Panc1 (cell line): ENCODE results near the gene LIPI. TPM values are rescaled to one million over a fixed set of nuclear protein-coding genes. Genes with fewer than 3 reads are reported as not detected.
A peak's percentile ranks its signal among the peaks of the same experiment; 100 is the strongest.

Experiments used
- ATAC-seq: fragments of 200-7000 bp; cut with Tn5 transposase; 2 replicates; pipeline ENCODE4 v1.9.1; 2020; ENCODE audit warnings: mild to moderate bottlenecking, moderate library complexity
- BruUV-seq: library from RNA; stranded (reverse); fragments of 400-500 nt; replicated peaks from 2 replicates; lab custom pipeline; 2021; lab: Mats Ljungman, UMichigan
- CTCF ChIA-PET: fragments of 300-600 bp; sonication (Branson Sonifier 250); formaldehyde crosslinking; loops from one replicate; lab custom pipeline; 2022; ENCODE audit warnings: antibody characterized with exemption; lab: Charles Lee
- POLR2A ChIA-PET: fragments of 300-600 bp; sonication (Branson Sonifier 250); formaldehyde crosslinking; loops from one replicate; lab custom pipeline; 2022; ENCODE audit warnings: antibody characterized with exemption; lab: Charles Lee
- DNase-seq: peaks from one replicate; pipeline ENCODE4 v3.0.0-alpha.2; 2010; ENCODE audit warnings: low read depth, low spot score
- H3K27ac ChIP-seq: 2 replicates; pipeline ENCODE4 v1.5.1; 2011; ENCODE audit warnings: mild to moderate bottlenecking, low read length, inconsistent platforms
- H3K27me3 ChIP-seq: fragments of 200-500 bp; sonication (Bioruptor generic); 2 replicates; pipeline ENCODE4 v1.6.0; 2014; ENCODE audit warnings: low read length, inconsistent platforms; ENCODE audit not compliant: control insufficient read depth, insufficient read depth
- H3K36me3 ChIP-seq: fragments of 200-500 bp; sonication (Bioruptor generic); 2 replicates; pipeline ENCODE4 v1.5.1; 2014; ENCODE audit warnings: inconsistent platforms, mild to moderate bottlenecking, low read length, moderate library complexity; ENCODE audit not compliant: control insufficient read depth, insufficient read depth
- H3K4me1 ChIP-seq: 2 replicates; pipeline ENCODE4 v1.5.1; 2011; ENCODE audit warnings: inconsistent platforms, mild to moderate bottlenecking, low read length, moderate library complexity; ENCODE audit not compliant: control insufficient read depth, insufficient read depth
- H3K4me3 ChIP-seq, 2 experiments: 2 replicates each; pipeline ENCODE4 v1.5.1; 2011 to 2012; ENCODE audit warnings: low read depth in 2 of 2, low read length in 2 of 2, mild to moderate bottlenecking in 2 of 2, inconsistent platforms in 1 of 2, moderate library complexity in 1 of 2
- H3K9me3 ChIP-seq: fragments of 200-500 bp; sonication (Bioruptor generic); 2 replicates; pipeline ENCODE4 v1.5.1; 2014; ENCODE audit warnings: low read depth, mild to moderate bottlenecking, inconsistent platforms, low read length, moderate library complexity; ENCODE audit not compliant: control insufficient read depth, insufficient read depth
- POLR2AphosphoS5 ChIP-seq: IDR thresholded peaks from 2 replicates; pipeline ENCODE4 v1.6.1; 2012; ENCODE audit warnings: mild to moderate bottlenecking, low read depth, low read length, moderate library complexity
- SIN3A ChIP-seq: IDR thresholded peaks from 2 replicates; pipeline ENCODE4 v1.6.1; 2012; ENCODE audit warnings: low read depth, mild to moderate bottlenecking, low read length, moderate library complexity, borderline replicate concordance; ENCODE audit not compliant: insufficient read depth
- TCF7L2 ChIP-seq: IDR thresholded peaks from 2 replicates; pipeline ENCODE4 v1.6.1; 2011; ENCODE audit warnings: mild to moderate bottlenecking, low read depth, low read length, inconsistent platforms
- in situ Hi-C: cut with HindIII; loops from 2 replicates; pipeline ENCODE4 v1.10.0; 2016; ENCODE audit warnings: low sequenced_read_pairs, low pct_unique_long_range_greater_than_20kb
- intact Hi-C: fragments of 100-400 bp; cut with micrococcal nuclease; formaldehyde crosslinking; loops from one replicate; pipeline ENCODE4 v1.10.0; 2022; ENCODE audit not compliant: unreplicated experiment
- total RNA-seq: library from RNA; stranded (reverse); gene quantifications from one replicate; pipeline ENCODE4 v1.2.1, GENCODE V29; 2021; ENCODE audit not compliant: unreplicated experiment
- TF ChIP-seq, protein P1 (sequence below), 2 experiments: IDR thresholded peaks; 2 replicates each; pipeline ENCODE4 v1.6.1; 2011 to 2012; ENCODE audit warnings: low read depth in 2 of 2, control low read depth in 1 of 2, low read length in 1 of 2, mild to moderate bottlenecking in 1 of 2, moderate library complexity in 1 of 2; ENCODE audit not compliant: insufficient read depth in 1 of 2
- TF ChIP-seq, protein P2 (sequence below): fragments of 450-650 bp; IDR thresholded peaks from 2 replicates; pipeline ENCODE4 v1.5.1; 2017; ENCODE audit warnings: mild to moderate bottlenecking

LIPI gene
- total RNA-seq, 1 experiment from 2014 or later: not detected

DNA sequence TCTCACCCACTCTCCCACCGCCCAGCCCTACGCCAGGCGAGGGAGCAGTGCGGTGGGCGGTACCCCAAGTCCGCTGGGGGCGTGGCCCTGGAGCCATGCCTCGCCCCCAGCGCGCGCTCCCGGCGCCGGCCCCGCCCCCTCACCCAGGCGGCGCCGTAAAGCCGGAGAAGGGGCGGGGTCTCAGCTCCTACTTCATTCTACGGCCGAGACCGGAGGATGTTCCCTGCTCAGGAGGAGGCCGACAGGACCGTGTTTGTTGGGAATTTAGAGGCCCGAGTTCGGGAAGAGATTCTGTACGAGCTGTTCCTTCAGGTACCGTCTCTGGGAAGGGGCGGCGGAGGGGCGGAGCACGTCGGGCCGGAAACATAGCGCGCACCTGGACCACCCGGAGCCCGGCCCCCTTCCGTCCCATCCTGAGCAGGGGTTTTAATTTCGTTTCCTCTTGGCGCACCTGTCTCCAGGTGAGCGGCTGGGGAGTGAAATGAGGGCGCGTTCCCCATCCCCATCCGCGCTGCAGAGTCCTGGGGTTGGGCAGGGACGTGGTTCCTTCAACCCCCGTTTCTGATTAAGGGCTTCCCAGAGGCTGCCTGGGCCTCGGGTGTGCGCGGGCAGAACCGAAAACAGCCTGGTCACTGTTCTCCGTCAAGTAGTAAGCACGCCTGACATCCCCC, 5.4 kb upstream of the LIPI start, which contains the start of gene RBM11:
Gene RBM11 (plus strand): TSS at position 187 of the 671 bp plus-strand sequence. CDS start 30 bp downstream, at position 217.
- Histone ChIP-seq H3K27ac (no peak within 1 kb of the TSS), H3K27me3 (peaks cover 7% of the 10 kb centered on the region), H3K36me3 (no peaks in the 10 kb centered on the region), H3K4me3 (peak within 1 kb of the TSS; percentile 55 to 59), H3K9me3 (no peaks in the 10 kb centered on the region), H3K4me1 (no peaks in the 10 kb centered on the region)
- DNase-seq (no peak), ATAC-seq (peak; percentile 98)
- no TSS peak for BruUV-seq
- POLR2A ChIA-PET: interaction anchor here (0.5 kb wide), 2 partner anchors 9 to 186 kb away, joined by 3 to 5 read pairs; no protein-coding TSS in a partner anchor
- TF ChIP-seq SIN3A: no peak
- TF ChIP-seq, protein P1, sequence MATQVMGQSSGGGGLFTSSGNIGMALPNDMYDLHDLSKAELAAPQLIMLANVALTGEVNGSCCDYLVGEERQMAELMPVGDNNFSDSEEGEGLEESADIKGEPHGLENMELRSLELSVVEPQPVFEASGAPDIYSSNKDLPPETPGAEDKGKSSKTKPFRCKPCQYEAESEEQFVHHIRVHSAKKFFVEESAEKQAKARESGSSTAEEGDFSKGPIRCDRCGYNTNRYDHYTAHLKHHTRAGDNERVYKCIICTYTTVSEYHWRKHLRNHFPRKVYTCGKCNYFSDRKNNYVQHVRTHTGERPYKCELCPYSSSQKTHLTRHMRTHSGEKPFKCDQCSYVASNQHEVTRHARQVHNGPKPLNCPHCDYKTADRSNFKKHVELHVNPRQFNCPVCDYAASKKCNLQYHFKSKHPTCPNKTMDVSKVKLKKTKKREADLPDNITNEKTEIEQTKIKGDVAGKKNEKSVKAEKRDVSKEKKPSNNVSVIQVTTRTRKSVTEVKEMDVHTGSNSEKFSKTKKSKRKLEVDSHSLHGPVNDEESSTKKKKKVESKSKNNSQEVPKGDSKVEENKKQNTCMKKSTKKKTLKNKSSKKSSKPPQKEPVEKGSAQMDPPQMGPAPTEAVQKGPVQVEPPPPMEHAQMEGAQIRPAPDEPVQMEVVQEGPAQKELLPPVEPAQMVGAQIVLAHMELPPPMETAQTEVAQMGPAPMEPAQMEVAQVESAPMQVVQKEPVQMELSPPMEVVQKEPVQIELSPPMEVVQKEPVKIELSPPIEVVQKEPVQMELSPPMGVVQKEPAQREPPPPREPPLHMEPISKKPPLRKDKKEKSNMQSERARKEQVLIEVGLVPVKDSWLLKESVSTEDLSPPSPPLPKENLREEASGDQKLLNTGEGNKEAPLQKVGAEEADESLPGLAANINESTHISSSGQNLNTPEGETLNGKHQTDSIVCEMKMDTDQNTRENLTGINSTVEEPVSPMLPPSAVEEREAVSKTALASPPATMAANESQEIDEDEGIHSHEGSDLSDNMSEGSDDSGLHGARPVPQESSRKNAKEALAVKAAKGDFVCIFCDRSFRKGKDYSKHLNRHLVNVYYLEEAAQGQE (IDR thresholded peaks at IDR 0.05; ENCODE audit: insufficient read depth in 1 of 2, low read depth in 2 of 2, low read length in 1 of 2): no peak
- TF ChIP-seq, protein P2, sequence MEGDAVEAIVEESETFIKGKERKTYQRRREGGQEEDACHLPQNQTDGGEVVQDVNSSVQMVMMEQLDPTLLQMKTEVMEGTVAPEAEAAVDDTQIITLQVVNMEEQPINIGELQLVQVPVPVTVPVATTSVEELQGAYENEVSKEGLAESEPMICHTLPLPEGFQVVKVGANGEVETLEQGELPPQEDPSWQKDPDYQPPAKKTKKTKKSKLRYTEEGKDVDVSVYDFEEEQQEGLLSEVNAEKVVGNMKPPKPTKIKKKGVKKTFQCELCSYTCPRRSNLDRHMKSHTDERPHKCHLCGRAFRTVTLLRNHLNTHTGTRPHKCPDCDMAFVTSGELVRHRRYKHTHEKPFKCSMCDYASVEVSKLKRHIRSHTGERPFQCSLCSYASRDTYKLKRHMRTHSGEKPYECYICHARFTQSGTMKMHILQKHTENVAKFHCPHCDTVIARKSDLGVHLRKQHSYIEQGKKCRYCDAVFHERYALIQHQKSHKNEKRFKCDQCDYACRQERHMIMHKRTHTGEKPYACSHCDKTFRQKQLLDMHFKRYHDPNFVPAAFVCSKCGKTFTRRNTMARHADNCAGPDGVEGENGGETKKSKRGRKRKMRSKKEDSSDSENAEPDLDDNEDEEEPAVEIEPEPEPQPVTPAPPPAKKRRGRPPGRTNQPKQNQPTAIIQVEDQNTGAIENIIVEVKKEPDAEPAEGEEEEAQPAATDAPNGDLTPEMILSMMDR: no peak
- TF ChIP-seq TCF7L2: no peak
- TF ChIP-seq POLR2AphosphoS5: no peak
- intact Hi-C loops (no loop called here), in situ Hi-C loops (no loop called here)
- CTCF ChIA-PET: no interaction called here

DNA sequence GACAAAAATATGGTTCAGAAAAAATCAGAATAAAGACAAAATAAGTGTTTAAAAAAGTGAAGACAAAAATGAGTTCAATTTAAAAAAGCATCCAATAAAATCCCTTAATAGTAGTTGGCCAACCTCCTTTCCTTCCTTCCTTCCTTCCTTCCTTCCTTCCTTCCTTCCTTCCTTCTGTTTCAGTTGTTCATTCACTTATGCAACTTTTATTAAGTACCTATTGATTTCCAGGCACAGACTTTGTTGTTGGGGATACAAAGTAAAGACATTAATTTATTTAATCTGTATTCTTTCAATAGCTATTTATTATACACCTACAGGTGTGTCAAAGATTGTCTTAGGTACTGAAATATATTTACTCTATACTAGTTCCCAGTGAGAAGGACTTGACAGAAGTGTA, 2.4 kb upstream of the LIPI start:
- no TSS peak for BruUV-seq
- Histone ChIP-seq H3K9me3 (no peaks in the 10 kb centered on the region), H3K36me3 (no peaks in the 10 kb centered on the region), H3K27ac (no peak overlapping the region), H3K4me3 (no peak overlapping the region), H3K27me3 (peaks cover 7% of the 10 kb centered on the region), H3K4me1 (no peaks in the 10 kb centered on the region)
- POLR2A ChIA-PET: no interaction called here
- no peak for ATAC-seq
- in situ Hi-C loops (no loop called here), intact Hi-C loops (no loop called here)
- CTCF ChIA-PET: no interaction called here
- TF ChIP-seq POLR2AphosphoS5 (no peak), TCF7L2 (no peak), SIN3A (no peak)
- TF ChIP-seq, protein P2: no peak
- TF ChIP-seq, protein P1 (IDR thresholded peaks at IDR 0.05; ENCODE audit: insufficient read depth in 1 of 2, low read depth in 2 of 2, low read length in 1 of 2): no peak
- no peak for DNase-seq
